ENCODE data around the gene MED12L.

Gene MED12L

GRCh38 chr3:151290673-151291072 is 205.2 kb downstream of the MED12L start:
- TF ChIP-seq CTCF (IDR thresholded peaks at IDR 0.05; ENCODE audit: borderline replicate concordance, insufficient read depth, low read depth, low read length): peak; percentile 36; the same call in 1 of the 2 replicates
- H3K4me3 ChIP-seq (ENCODE audit: low read depth, low read length): no peak overlapping the region

GRCh38 chr3:151293127-151293526 is 207.7 kb downstream of the MED12L start:
- no peak overlapping the region for H3K4me3 ChIP-seq (ENCODE audit: low read depth, low read length)

GRCh38 chr3:151296226-151296625 is 210.8 kb downstream of the MED12L start:
- no peak overlapping the region for H3K4me3 ChIP-seq (ENCODE audit: low read depth, low read length)

More at GRCh38 chr3:151293127-151293526, 207.7 kb downstream of the MED12L start:
- TF ChIP-seq CTCF (IDR thresholded peaks at IDR 0.05; ENCODE audit: borderline replicate concordance, insufficient read depth, low read depth, low read length): no peak

GRCh38 chr3:151297429-151297828 is 212.0 kb downstream of the MED12L start:
- TF ChIP-seq CTCF (IDR thresholded peaks at IDR 0.05; ENCODE audit: borderline replicate concordance, insufficient read depth, low read depth, low read length): no peak
- H3K4me3 ChIP-seq (ENCODE audit: low read depth, low read length): no peak overlapping the region

More at GRCh38 chr3:151296226-151296625, 210.8 kb downstream of the MED12L start:
- no peak for TF ChIP-seq CTCF (IDR thresholded peaks at IDR 0.05; ENCODE audit: borderline replicate concordance, insufficient read depth, low read depth, low read length)

GRCh38 chr3:151299006-151299405 is 213.5 kb downstream of the MED12L start:
- TF ChIP-seq CTCF (IDR thresholded peaks at IDR 0.05; ENCODE audit: borderline replicate concordance, insufficient read depth, low read depth, low read length): no peak
- H3K4me3 ChIP-seq (ENCODE audit: low read depth, low read length): no peak overlapping the region

- H3K4me3 ChIP-seq (ENCODE audit: low read depth, low read length): no peak overlapping the region
- no peak for TF ChIP-seq CTCF (IDR thresholded peaks at IDR 0.05; ENCODE audit: borderline replicate concordance, insufficient read depth, low read depth, low read length)
Observed at GRCh38 chr3:151300539-151300938, 215.1 kb downstream of the MED12L start.

GRCh38 chr3:151301787-151302186 is 216.3 kb downstream of the MED12L start:
- TF ChIP-seq CTCF (IDR thresholded peaks at IDR 0.05; ENCODE audit: borderline replicate concordance, insufficient read depth, low read depth, low read length): no peak
- no peak overlapping the region for H3K4me3 ChIP-seq (ENCODE audit: low read depth, low read length)
